Hepatocyte (in vitro differentiated cells): Measurements from ENCODE around the gene TP53I11.

Experiments
- CTCF ChIP-seq: fragments of 200-600 bp; sonication (generic); IDR thresholded peaks from 2 replicates; pipeline ENCODE4 v1.5.1; 2016; ENCODE audit warnings: antibody characterized with exemption, mild to moderate bottlenecking; ENCODE audit not compliant: poor library complexity
- EZH2 ChIP-seq: fragments of 200-600 bp; sonication (generic); IDR thresholded peaks from 2 replicates; pipeline ENCODE4 v1.6.1; 2016; ENCODE audit warnings: antibody characterized with exemption, mild to moderate bottlenecking, borderline replicate concordance
- EZH2phosphoT487 ChIP-seq: fragments of 200-600 bp; sonication (generic); IDR thresholded peaks from one replicate; pipeline ENCODE4 v1.6.1; 2018; ENCODE audit warnings: antibody characterized with exemption, mild to moderate bottlenecking, low read depth, moderate library complexity; ENCODE audit not compliant: unreplicated experiment, severe bottlenecking

GRCh38 chr11:44955015-44955738 is 4.5 kb upstream of the TP53I11 start:
- no peak for TF ChIP-seq CTCF
- TF ChIP-seq EZH2: no peak
- TF ChIP-seq EZH2phosphoT487: no peak
